ENCODE results near the gene AGMO.

Gene AGMO

GRCh38 chr7:15430191-15430590, 131.6 kb downstream of the AGMO start:
- H3K27ac ChIP-seq = no peak overlapping the region
- TF ChIP-seq, protein P1, sequence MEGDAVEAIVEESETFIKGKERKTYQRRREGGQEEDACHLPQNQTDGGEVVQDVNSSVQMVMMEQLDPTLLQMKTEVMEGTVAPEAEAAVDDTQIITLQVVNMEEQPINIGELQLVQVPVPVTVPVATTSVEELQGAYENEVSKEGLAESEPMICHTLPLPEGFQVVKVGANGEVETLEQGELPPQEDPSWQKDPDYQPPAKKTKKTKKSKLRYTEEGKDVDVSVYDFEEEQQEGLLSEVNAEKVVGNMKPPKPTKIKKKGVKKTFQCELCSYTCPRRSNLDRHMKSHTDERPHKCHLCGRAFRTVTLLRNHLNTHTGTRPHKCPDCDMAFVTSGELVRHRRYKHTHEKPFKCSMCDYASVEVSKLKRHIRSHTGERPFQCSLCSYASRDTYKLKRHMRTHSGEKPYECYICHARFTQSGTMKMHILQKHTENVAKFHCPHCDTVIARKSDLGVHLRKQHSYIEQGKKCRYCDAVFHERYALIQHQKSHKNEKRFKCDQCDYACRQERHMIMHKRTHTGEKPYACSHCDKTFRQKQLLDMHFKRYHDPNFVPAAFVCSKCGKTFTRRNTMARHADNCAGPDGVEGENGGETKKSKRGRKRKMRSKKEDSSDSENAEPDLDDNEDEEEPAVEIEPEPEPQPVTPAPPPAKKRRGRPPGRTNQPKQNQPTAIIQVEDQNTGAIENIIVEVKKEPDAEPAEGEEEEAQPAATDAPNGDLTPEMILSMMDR (conservative IDR thresholded peaks at IDR 0.05) = no peak
- TF ChIP-seq ZFX (IDR thresholded peaks at IDR 0.05) = no peak

DNA sequence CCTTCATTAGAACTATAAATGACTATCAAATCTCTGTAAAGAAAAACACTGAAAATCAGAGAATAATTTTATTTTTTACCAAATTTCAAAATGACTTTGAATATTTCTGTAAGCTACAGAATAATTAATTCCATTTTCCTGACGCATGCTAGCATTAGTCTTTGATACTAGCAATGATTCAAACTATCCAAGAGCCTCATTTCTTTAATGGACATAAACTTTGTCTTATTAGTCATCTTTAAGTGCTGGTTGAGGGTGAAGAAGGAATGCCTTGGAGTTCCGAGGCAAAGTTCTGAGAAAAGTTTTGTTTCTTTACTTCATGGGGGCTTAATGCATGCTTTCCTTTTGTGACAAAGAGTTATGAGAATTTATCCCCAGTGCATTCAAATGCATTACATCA, 137.3 kb downstream of the AGMO start:
- no peak overlapping the region for H3K27ac ChIP-seq

DNA sequence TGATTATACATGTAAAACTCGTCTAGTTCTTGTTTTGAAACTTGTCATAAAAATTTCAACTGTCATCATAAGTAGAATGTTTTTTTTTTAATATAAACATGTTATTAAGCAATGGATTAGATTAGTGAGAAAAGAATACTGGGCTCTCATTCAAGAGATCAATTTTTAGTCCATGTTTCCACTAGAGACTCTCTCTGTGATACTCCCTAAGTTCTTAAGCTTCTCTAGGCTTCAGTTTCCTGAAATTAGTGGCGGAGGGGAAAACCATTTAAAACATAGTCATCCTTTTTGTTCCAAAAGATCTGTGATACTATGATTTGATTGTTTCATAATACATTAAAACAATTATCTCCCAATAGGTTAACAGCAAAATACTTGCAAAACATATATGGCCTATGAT, 142.2 kb downstream of the AGMO start:
- H3K27ac ChIP-seq = no peak overlapping the region
- TF ChIP-seq, protein P1 (conservative IDR thresholded peaks at IDR 0.05) = no peak
- no peak for TF ChIP-seq ZFX (IDR thresholded peaks at IDR 0.05)

More for the DNA sequence above, 137.3 kb downstream of the AGMO start:
- TF ChIP-seq, protein P1 (conservative IDR thresholded peaks at IDR 0.05) = no peak
- no peak for TF ChIP-seq ZFX (IDR thresholded peaks at IDR 0.05)

GRCh38 chr7:15418264-15418663, 143.6 kb downstream of the AGMO start:
- TF ChIP-seq ZFX (IDR thresholded peaks at IDR 0.05) = no peak
- TF ChIP-seq, protein P1 (conservative IDR thresholded peaks at IDR 0.05) = no peak
- no peak overlapping the region for H3K27ac ChIP-seq

DNA sequence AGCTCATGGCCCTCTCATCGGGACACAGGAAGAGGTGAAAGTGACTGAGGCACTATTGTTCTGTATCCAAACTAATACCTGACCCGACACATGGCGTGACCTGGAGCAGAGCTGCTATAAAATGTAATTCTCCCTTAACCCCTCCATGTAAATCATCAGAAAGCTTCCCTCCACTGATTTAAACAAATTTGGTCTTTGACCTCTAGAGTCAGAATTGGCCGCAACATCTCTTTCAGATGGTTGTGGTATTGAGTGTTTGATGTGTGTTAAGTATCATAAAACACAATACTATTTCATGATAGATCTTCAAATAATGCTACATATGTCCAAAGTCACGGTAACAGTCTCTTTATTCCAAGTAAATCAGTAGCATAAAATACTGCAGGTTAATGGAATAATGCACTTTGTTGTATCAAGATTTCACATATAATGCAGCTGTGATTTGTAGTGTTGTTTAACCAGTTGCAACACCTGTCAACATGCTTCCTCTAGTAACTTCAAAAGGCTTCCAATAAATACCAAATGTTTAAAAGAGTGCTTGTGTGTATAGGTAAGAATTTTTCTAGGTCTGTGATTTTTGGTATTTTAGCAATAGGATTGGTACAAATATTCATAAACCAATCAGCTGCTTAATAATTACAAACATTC, 144.3 kb downstream of the AGMO start:
- no peak for TF ChIP-seq ZFX (IDR thresholded peaks at IDR 0.05)
- TF ChIP-seq, protein P1 (conservative IDR thresholded peaks at IDR 0.05) = no peak
- H3K27ac ChIP-seq = no peak overlapping the region

- TF ChIP-seq, protein P1 (conservative IDR thresholded peaks at IDR 0.05) = no peak
- no peak for TF ChIP-seq ZFX (IDR thresholded peaks at IDR 0.05)
- no peak overlapping the region for H3K27ac ChIP-seq
These were observed 150.8 kb downstream of the AGMO start for GRCh38 chr7:15411019-15411418.

- no peak for TF ChIP-seq ZFX (IDR thresholded peaks at IDR 0.05)
- TF ChIP-seq, protein P1 (conservative IDR thresholded peaks at IDR 0.05) = no peak
- H3K27ac ChIP-seq = no peak overlapping the region
These were observed 153.9 kb downstream of the AGMO start for GRCh38 chr7:15407910-15408309.
